NB4 (cell line): Measurements from ENCODE around the gene SSR2.

Experiments used
- CTCF ChIP-seq: IDR thresholded peaks from one replicate; pipeline ENCODE4 v1.5.1; 2012; ENCODE audit warnings: low read depth, low read length
- POLR2A ChIP-seq: IDR thresholded peaks from 2 replicates; pipeline ENCODE4 v1.6.1; 2011; ENCODE audit warnings: mild to moderate bottlenecking; ENCODE audit not compliant: insufficient read length; ENCODE audit errors: extremely low read depth

GRCh38 chr1:156012051-156012817 is 8.5 kb downstream of the SSR2 start:
- TF ChIP-seq CTCF (no peak), POLR2A (no peak)
